AG04449 (cell line): Measurements from ENCODE around the gene POLE.

ENCODE experiments used
- CTCF ChIA-PET: fragments of 350-600 bp; formaldehyde crosslinking; extraction: SDS; loops from one replicate; lab custom pipeline; 2021; ENCODE audit warnings: antibody characterized with exemption; lab: Yijun Ruan, JAX
- POLR2A ChIA-PET: fragments of 400-600, 350-600 bp; formaldehyde crosslinking; extraction: SDS; loops from one replicate; lab custom pipeline; 2020; ENCODE audit warnings: antibody characterized with exemption, inconsistent platforms; lab: Yijun Ruan, JAX
- DNase-seq: peaks from one replicate; pipeline ENCODE4 v3.0.0-alpha.2; 2010; ENCODE audit warnings: low read depth, low spot score
- H3K4me3 ChIP-seq: 2 replicates; pipeline ENCODE4 v1.5.1; 2011; ENCODE audit warnings: low read depth, mild to moderate bottlenecking, control low read depth, low read length
- CTCF ChIP-seq: IDR thresholded peaks from one replicate; pipeline ENCODE4 v1.5.1; 2011; ENCODE audit warnings: mild to moderate bottlenecking, moderate library complexity, low read length, control low read depth, inconsistent platforms; ENCODE audit not compliant: insufficient read depth; ENCODE audit errors: missing control alignments

Gene POLE

GRCh38 chr12:132584429-132584828, 102.7 kb downstream of the POLE start:
- no peak for TF ChIP-seq CTCF

GRCh38 chr12:132583736-132584135, 103.4 kb downstream of the POLE start:
- POLR2A ChIA-PET = no interaction called here
- DNase-seq = no peak
- CTCF ChIA-PET = no interaction called here
- no peak overlapping the region for H3K4me3 ChIP-seq
- TF ChIP-seq CTCF = no peak

More at GRCh38 chr12:132584429-132584828, 102.7 kb downstream of the POLE start:
- CTCF ChIA-PET = no interaction called here
- POLR2A ChIA-PET = no interaction called here
- no peak overlapping the region for H3K4me3 ChIP-seq
- no peak for DNase-seq

- DNase-seq = no peak
- no peak for TF ChIP-seq CTCF
- no peak overlapping the region for H3K4me3 ChIP-seq
- ChIA-PET CTCF (no interaction called here), POLR2A (no interaction called here)
These were observed 103.8 kb downstream of the POLE start for GRCh38 chr12:132583411-132583710.

GRCh38 chr12:132582582-132583410, 104.3 kb downstream of the POLE start:
- no peak for TF ChIP-seq CTCF
- POLR2A ChIA-PET = no interaction called here
- DNase-seq = no peak
- no peak overlapping the region for H3K4me3 ChIP-seq
- CTCF ChIA-PET = no interaction called here

GRCh38 chr12:132582058-132582420, 105.1 kb downstream of the POLE start:
- no peak overlapping the region for H3K4me3 ChIP-seq
- DNase-seq = no peak
- CTCF ChIA-PET = no interaction called here
- TF ChIP-seq CTCF = no peak
- POLR2A ChIA-PET = no interaction called here

GRCh38 chr12:132581348-132582057, 105.6 kb downstream of the POLE start:
- ChIA-PET POLR2A (no interaction called here), CTCF (no interaction called here)
- TF ChIP-seq CTCF = no peak
- no peak for DNase-seq
- no peak overlapping the region for H3K4me3 ChIP-seq
